GM12865 (cell line): ENCODE measurements around the gene R3HDML.
"Not testable (repeated sequence)": the region's sequence is repeated elsewhere in the genome, so short reads cannot be mapped to it uniquely, and the experiment has no call there.

Experiments
- DNase-seq: peaks from one replicate; pipeline ENCODE4 v3.0.0; 2010; ENCODE audit warnings: low read depth
- H3K4me3 ChIP-seq: 2 replicates; pipeline ENCODE4 v1.5.1; 2011; ENCODE audit warnings: mild to moderate bottlenecking, low read depth, low read length, control low read depth
- TF ChIP-seq, protein P1 (sequence below): IDR thresholded peaks from 2 replicates; pipeline ENCODE4 v1.5.1; 2011; ENCODE audit warnings: low read length, control low read depth, low read depth, inconsistent platforms; ENCODE audit not compliant: insufficient read depth; ENCODE audit errors: missing control alignments

The R3HDML gene

DNA sequence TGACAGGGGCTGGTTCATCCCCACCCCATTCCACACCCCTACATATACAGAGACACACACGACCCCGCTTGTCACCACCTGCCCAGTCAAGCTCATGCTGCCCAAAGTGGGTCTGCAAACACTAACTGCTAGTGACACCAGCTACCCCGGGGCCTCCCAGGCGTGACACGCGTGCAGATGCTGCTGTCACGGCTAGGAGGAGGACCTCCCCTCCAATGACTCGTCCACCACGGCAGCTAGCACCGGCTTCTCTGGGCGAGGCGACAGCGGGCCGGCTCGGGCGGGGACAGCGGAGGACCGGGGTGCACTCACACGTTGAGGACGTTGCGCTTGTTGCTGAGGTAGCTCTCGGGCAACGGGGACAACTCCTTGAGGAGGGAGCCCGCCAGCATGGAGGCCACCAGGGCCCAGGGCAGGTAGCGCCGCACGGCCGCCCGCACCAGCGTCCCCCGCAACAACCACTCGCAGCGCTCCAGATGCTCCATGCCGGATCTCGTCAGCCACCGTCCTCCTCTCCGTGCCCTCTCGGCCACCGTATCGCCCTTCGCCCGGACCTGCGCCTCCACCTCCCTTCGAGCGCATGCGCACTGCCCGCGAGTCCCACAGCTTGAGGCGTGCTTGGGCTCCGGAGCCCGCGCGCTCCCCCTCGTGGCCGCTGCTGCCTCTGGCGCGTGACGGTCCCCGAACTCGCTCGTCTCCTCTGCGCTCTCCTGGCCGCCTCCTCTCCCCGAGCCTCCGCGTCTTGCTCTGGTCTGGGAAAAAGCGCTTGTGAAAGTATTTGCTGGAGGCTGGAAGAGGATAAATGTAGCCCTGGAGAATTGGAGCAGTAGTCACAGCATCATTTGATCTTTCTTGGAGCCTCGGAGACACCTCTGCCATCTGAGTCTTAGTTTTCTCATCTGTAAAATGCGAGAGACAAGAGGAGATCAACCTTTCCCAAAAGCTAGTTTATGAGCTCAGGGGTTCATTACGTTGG, 25.9 kb upstream of the R3HDML start, which contains the start of gene FITM2:
Gene FITM2 (minus strand): TSS at position 539 of the 976 bp plus-strand sequence. CDS start 54 bp downstream, at position 485.
- peak within 1 kb of the TSS; percentile 71 for H3K4me3 ChIP-seq
- TF ChIP-seq, protein P1, sequence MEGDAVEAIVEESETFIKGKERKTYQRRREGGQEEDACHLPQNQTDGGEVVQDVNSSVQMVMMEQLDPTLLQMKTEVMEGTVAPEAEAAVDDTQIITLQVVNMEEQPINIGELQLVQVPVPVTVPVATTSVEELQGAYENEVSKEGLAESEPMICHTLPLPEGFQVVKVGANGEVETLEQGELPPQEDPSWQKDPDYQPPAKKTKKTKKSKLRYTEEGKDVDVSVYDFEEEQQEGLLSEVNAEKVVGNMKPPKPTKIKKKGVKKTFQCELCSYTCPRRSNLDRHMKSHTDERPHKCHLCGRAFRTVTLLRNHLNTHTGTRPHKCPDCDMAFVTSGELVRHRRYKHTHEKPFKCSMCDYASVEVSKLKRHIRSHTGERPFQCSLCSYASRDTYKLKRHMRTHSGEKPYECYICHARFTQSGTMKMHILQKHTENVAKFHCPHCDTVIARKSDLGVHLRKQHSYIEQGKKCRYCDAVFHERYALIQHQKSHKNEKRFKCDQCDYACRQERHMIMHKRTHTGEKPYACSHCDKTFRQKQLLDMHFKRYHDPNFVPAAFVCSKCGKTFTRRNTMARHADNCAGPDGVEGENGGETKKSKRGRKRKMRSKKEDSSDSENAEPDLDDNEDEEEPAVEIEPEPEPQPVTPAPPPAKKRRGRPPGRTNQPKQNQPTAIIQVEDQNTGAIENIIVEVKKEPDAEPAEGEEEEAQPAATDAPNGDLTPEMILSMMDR, result peak; percentile 99
- DNase-seq, result peak; percentile 99

DNA sequence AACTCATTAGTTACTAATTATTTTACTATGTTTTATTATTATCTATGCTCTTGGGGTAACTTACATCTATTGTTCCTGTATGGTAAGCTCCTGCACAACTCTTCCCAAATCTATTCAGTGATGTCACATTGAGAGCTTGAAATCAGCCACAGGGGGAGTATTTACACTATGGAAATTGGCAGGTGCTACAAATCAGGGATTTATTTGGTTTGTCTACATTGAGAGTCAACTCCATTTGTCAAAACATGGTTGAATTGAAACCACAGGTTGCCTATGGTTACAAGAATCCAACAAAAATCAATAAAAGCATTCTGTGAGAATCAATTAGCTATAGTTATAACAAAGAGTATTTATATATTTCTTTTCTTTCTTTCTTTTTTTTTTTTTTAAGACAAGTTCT, 22.0 kb upstream of the R3HDML start:
- TF ChIP-seq, protein P1, result no peak
- DNase-seq, result no peak
- H3K4me3 ChIP-seq, result no peak overlapping the region

DNA sequence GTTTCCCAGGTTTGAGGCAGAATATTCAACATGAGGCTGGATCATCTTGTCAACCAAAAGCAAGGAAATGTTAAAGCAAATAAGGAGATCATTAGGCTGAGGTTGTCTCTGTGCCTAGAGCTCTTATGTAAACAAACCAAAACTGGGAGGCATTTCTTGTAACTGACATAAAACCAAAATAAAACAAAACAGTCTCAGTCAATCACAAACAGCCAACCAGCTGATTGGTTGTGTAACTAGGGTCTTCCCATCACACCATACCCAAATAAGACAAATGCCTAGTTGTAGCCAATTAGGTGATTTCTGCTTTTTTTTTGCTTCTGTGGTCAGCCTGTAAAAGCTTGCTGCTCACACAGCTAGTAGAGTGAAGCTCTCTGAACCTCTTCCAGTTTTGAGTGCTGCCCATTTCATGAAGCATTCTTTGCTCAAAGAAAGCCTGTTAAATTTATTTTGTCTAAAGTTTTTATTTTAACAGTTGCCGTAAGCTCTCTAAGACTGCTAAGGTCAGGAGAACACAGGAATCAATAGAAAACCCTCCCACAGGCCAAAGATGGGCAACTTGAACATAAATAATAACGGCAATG, 16.9 kb upstream of the R3HDML start:
- no peak overlapping the region for H3K4me3 ChIP-seq
- peak; percentile 37 for DNase-seq
- TF ChIP-seq, protein P1, result no peak

DNA sequence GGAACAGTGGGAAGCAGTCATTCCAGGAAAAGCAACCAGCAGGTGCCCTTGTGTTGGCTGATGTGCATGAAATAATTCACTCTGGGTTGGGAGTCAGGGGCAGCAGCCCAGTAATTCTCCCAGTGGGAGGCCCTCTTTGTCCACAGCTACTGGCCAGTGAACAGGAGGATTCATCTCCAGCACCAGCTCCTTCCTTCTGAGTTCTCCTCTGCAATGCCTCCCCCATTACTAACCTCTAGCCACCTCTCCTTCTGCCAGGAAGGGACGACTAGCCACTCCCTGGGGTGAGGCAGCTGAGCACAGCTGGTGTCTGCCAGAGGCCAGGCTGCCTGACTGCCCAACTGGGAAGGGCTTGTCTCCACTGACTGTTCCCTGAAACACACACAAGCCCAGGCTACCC, 12.5 kb upstream of the R3HDML start:
- no peak overlapping the region for H3K4me3 ChIP-seq
- TF ChIP-seq, protein P1, result no peak
- no peak for DNase-seq

DNA sequence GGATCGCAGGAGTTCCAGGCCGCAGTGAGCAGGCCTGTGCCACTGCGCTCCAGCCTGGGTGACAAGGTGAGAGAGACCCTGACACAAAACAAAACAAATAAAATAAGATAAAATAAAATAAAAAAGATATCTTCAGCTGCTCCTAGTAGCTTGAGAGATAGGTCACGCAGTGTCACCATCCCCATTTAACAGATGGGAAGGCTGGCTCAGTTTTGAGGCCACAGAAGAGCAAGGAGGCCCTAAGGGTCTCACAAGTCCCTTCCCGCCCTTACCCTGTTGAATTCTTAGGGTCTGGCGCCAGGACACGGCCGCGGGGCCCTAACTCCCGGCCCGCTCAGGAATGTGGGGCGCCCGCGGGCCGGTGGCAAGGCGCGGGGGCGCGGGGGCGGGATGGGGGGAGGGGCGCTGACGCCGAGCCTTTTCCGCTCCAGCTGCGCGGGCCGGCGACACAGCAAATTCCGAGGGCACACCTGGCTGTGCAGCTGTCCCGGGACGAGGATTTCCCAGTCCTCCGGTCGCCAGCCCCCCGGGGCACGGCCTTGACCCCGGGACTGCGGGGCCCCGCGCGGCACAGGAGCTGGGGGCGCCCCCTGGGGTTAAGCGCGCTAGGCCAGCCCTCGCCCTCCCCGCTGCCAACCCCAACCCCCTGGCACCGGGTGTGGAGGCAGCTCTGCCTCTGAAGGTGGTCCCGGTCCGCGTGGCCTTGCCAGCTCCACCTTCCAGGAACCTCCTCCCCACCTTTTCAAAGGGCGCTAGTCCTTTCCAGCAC, 10.3 kb upstream of the R3HDML start:
- H3K4me3 ChIP-seq, result peak overlapping the region; percentile 46
- no peak for DNase-seq

DNA sequence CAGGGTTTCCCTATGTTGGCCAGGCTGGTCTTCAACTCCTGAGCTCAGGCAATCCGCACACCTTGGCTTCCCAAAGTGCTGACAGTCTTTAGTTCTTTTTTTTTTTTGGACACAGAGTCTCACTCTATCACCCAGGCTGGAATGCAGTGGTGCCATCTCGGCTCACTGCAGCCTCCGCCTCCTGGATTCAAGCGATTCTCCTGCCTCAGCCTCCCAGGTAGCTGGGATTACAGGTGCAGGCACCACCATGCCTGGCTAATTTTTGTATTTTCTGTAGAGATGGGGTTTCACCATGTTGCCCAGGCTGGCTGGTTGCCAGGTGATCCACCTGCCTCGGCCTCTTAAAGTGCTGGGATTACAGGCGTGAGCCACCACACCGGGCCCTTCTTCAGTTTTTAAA, 9.1 kb upstream of the R3HDML start:
- DNase-seq, H3K4me3 ChIP-seq: not testable (repeated sequence)

More for the DNA sequence above, 10.3 kb upstream of the R3HDML start:
- TF ChIP-seq, protein P1, result peak; percentile 4

DNA sequence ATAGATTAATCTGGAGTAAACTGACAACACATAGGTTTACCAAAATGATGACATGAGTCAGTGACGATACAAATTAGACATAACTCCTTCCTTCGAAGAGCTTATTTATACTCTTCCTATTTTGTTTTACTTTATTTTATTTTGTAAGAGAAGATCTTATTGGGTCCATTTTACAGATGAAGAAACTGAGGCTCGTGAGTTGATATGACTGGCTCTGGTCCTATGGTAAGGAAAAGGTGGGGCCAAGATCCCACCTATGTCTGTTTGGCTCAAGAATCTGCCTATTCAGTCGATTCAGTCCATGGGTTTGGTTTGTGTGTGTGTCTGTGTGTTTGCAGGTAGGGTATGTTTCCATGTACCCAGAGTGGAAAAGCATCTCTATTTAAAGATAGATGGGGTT, 8.4 kb upstream of the R3HDML start:
- TF ChIP-seq, protein P1, result no peak
- no peak overlapping the region for H3K4me3 ChIP-seq
- no peak for DNase-seq
